Esophagus mucosa (tissue), 1 donor: Measurements from ENCODE around the gene MUC5AC. TPM values are rescaled to one million over a fixed set of nuclear protein-coding genes. Genes with fewer than 3 reads are reported as not detected.
"Not testable (repeated sequence)": the region's sequence is repeated elsewhere in the genome, so short reads cannot be mapped to it uniquely, and the experiment has no call there.

Source experiments
- ATAC-seq: fragments of 200-7000 bp; cut with Tn5 transposase; one replicate; pipeline ENCODE4 v1.9.1; 2020
- total RNA-seq: library from RNA; stranded (reverse); gene quantifications from one replicate; pipeline ENCODE4 v1.2.4, GENCODE V29; 2023
- donor health status: DM: yes; HTN: yes; CAD: no.

MUC5AC gene
- total RNA-seq, 1 donor from 2014 or later, result not detected

- ATAC-seq, result no peak
These were observed 6.9 kb upstream of the MUC5AC start for GRCh38 chr11:1150769-1151365.

- ATAC-seq, result no peak
These were observed 6.1 kb upstream of the MUC5AC start for GRCh38 chr11:1151366-1152315.

GRCh38 chr11:1152316-1153104 is 5.2 kb upstream of the MUC5AC start:
- ATAC-seq, result peak; percentile 5

GRCh38 chr11:1153105-1153950 is 4.4 kb upstream of the MUC5AC start:
- no peak for ATAC-seq

- peak; percentile 64 for ATAC-seq
These were observed 3.7 kb upstream of the MUC5AC start for GRCh38 chr11:1153951-1154493.

- ATAC-seq, result not testable (repeated sequence)
These were observed 3.1 kb upstream of the MUC5AC start for GRCh38 chr11:1154656-1155055.

- no peak for ATAC-seq
These were observed 2.5 kb upstream of the MUC5AC start for GRCh38 chr11:1155274-1155693.

GRCh38 chr11:1156506-1157340 is 1.0 kb upstream of the MUC5AC start:
- ATAC-seq, result no peak

GRCh38 chr11:1157341-1157644 is 460 bp upstream of the MUC5AC start:
- no peak for ATAC-seq

GRCh38 chr11:1158681-1159487 is 1.1 kb downstream of the MUC5AC start:
- no peak for ATAC-seq

GRCh38 chr11:1159488-1160220 is 1.9 kb downstream of the MUC5AC start:
- ATAC-seq, result not testable (repeated sequence)

GRCh38 chr11:1160231-1161101 is 2.7 kb downstream of the MUC5AC start:
- no peak for ATAC-seq

- ATAC-seq, result no peak
These were observed 3.8 kb downstream of the MUC5AC start for GRCh38 chr11:1161410-1162137.

GRCh38 chr11:1162138-1162475 is 4.4 kb downstream of the MUC5AC start:
- ATAC-seq, result no peak

- no peak for ATAC-seq
These were observed 4.9 kb downstream of the MUC5AC start for GRCh38 chr11:1162491-1163311.

- no peak for ATAC-seq
These were observed 5.7 kb downstream of the MUC5AC start for GRCh38 chr11:1163321-1163910.
